Measurements from ENCODE around the gene GLRX. TPM values are rescaled to one million over a fixed set of nuclear protein-coding genes. Genes with fewer than 3 reads are reported as not detected.

GLRX gene
- total RNA-seq, 6 experiments from 2014 or later, result 40.2 to 228 (median 82.8) TPM

- Histone ChIP-seq H3K4me3 (no peak overlapping the region), H3K36me3 (peaks cover 0 to 2% (median 0%) of the 10 kb centered on the region in 4 donors), H3K27me3 (no peaks in the 10 kb centered on the region), H3K9me3 (no peaks in the 10 kb centered on the region), H3K27ac (no peak overlapping the region), H3K4me1 (peaks cover 0 to 41% (median 18%) of the 10 kb centered on the region in 4 donors)
- no peak for DNase-seq
- intact Hi-C loops (cut with DNase I), result no loop called here
- ATAC-seq, result no peak
- WGBS (ENCODE audit: insufficient coverage, low coverage, low lambda C conversion rate, missing lambda C conversion rate), result 94% methylated on average over 2 of the region's 2 CpGs
- TF ChIP-seq CTCF (IDR thresholded peaks at IDR 0.05) (no peak), POLR2A (IDR thresholded peaks at IDR 0.05) (no peak)
Observed at GRCh38 chr5:95798048-95798447, 24.5 kb downstream of the GLRX start.

- Histone ChIP-seq H3K27ac (no peak overlapping the region), H3K9me3 (no peaks in the 10 kb centered on the region), H3K4me3 (no peak overlapping the region), H3K36me3 (peaks cover 0 to 7% (median 0%) of the 10 kb centered on the region in 4 donors), H3K4me1 (peaks cover 0 to 34% (median 14%) of the 10 kb centered on the region in 4 donors), H3K27me3 (no peaks in the 10 kb centered on the region)
- ATAC-seq (no peak), DNase-seq (no peak)
- intact Hi-C loops (cut with DNase I), result no loop called here
- TF ChIP-seq CTCF (IDR thresholded peaks at IDR 0.05) (no peak), POLR2A (IDR thresholded peaks at IDR 0.05) (no peak)
- WGBS (ENCODE audit: insufficient coverage, low coverage, low lambda C conversion rate, missing lambda C conversion rate), result 94% methylated on average over 3 of the region's 3 CpGs
Observed at GRCh38 chr5:95797301-95797700, 25.2 kb downstream of the GLRX start.

GRCh38 chr5:95794070-95794516, 28.4 kb downstream of the GLRX start:
- WGBS (ENCODE audit: insufficient coverage, low coverage, low lambda C conversion rate, missing lambda C conversion rate), result 61% methylated on average over 2 of the region's 3 CpGs
- H3K4me3 ChIP-seq, result no peak overlapping the region

GRCh38 chr5:95791751-95792150, 30.8 kb downstream of the GLRX start:
- Histone ChIP-seq H3K9me3 (no peaks in the 10 kb centered on the region), H3K27ac (no peak overlapping the region), H3K4me1 (no peaks in the 10 kb centered on the region), H3K36me3 (peaks cover 0 to 14% (median 0%) of the 10 kb centered on the region in 4 donors), H3K27me3 (no peaks in the 10 kb centered on the region), H3K4me3 (no peak overlapping the region)
- intact Hi-C loops (cut with DNase I), result no loop called here
- DNase-seq (no peak), ATAC-seq (no peak)
- 88% methylated on average over 6 of the region's 6 CpGs for WGBS (ENCODE audit: insufficient coverage, low coverage, low lambda C conversion rate, missing lambda C conversion rate)
- TF ChIP-seq CTCF (IDR thresholded peaks at IDR 0.05) (no peak), POLR2A (IDR thresholded peaks at IDR 0.05) (no peak)

More at GRCh38 chr5:95794070-95794516, 28.4 kb downstream of the GLRX start:
- intact Hi-C loops (cut with DNase I), result no loop called here
- Histone ChIP-seq H3K36me3 (peaks cover 0 to 7% (median 0%) of the 10 kb centered on the region in 4 donors), H3K9me3 (no peaks in the 10 kb centered on the region), H3K27me3 (no peaks in the 10 kb centered on the region), H3K4me1 (peaks cover 0 to 3% (median under 1%) of the 10 kb centered on the region in 4 donors), H3K27ac (no peak overlapping the region)
- DNase-seq (no peak), ATAC-seq (no peak)
- TF ChIP-seq CTCF (IDR thresholded peaks at IDR 0.05), result no peak
- no peak for TF ChIP-seq POLR2A (IDR thresholded peaks at IDR 0.05)
